Measurements from ENCODE around the gene DPP6.
"Not testable (repeated sequence)": the region's sequence is repeated elsewhere in the genome, so short reads cannot be mapped to it uniquely, and the experiment has no call there.

GRCh38 chr7:154010726-154011568 is 41.3 kb upstream of the DPP6 start:
- TF ChIP-seq, protein P1, sequence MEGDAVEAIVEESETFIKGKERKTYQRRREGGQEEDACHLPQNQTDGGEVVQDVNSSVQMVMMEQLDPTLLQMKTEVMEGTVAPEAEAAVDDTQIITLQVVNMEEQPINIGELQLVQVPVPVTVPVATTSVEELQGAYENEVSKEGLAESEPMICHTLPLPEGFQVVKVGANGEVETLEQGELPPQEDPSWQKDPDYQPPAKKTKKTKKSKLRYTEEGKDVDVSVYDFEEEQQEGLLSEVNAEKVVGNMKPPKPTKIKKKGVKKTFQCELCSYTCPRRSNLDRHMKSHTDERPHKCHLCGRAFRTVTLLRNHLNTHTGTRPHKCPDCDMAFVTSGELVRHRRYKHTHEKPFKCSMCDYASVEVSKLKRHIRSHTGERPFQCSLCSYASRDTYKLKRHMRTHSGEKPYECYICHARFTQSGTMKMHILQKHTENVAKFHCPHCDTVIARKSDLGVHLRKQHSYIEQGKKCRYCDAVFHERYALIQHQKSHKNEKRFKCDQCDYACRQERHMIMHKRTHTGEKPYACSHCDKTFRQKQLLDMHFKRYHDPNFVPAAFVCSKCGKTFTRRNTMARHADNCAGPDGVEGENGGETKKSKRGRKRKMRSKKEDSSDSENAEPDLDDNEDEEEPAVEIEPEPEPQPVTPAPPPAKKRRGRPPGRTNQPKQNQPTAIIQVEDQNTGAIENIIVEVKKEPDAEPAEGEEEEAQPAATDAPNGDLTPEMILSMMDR (IDR thresholded peaks at IDR 0.05) = not testable (repeated sequence)
- TF ChIP-seq POLR2A (IDR thresholded peaks at IDR 0.05) = not testable (repeated sequence)

Measured in Peyer's patch (tissue), 4 donors.